Measurements from ENCODE around the gene ECE2. TPM values are rescaled to one million over a fixed set of nuclear protein-coding genes. Genes with fewer than 3 reads are reported as not detected.

The ECE2 gene
- total RNA-seq, 1 experiment from 2014 or later = 0.46 TPM

DNA sequence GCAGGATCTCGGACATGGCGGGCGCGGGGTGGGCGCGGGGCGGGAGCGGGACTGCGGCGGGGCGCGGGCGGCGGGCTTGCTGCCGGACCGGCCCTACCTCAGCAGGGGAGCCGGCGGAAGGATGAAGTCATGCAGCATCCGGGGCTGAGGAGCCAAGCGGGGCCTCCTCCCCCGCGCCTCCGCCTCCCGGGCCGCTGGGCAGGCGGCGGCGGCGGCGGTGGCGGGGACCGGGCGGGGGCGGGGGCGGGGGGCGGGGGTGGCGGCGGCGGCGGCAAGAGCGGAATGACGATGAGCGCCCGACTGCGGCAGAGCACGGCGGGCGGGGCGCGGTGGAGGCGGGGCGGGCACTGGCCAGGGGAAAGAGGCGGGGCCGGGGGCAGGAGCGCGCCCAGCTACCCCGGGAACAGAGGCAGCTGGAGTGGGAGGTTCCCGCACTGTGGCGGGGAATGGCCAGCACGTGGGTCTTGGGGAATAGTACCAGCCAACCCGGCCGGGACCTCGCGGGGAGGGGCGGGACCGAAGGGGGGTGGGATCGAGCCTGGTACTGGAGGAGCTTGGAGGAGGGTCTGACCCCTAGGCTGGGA, 14.5 kb upstream of the ECE2 start, which contains the start of gene CAMK2N2:
CAMK2N2 (minus strand) TSS at position 284 of the 584 bp plus-strand sequence; CDS start at position 16, 268 bp downstream.
- peak; percentile 85 for DNase-seq (ENCODE audit: low spot score)
- peak; percentile 83 for ATAC-seq
- peaks cover 3% of the 10 kb centered on the region; the same call in 1 of the 2 replicates for H3K36me3 Mint-ChIP-seq
- ChIA-PET POLR2A (interaction anchor here (0.6 to 1.7 kb wide), 3 partner anchors 20 to 377 kb away, joined by 3 to 6 read pairs (median 4); partner anchors contain the start of gene PARL), CTCF (interaction anchor here (0.6 to 4.4 kb wide), 14 partner anchors 10 to 357 kb away, joined by 3 to 28 read pairs (median 4); partner anchors contain the start of genes ABCC5 and EEF1AKMT4)
- H3K27ac Mint-ChIP-seq = peak within 1 kb of the TSS; percentile 12; the same call in 1 of the 2 replicates
- H3K9me3 Mint-ChIP-seq = no peaks in the 10 kb centered on the region
- H3K4me1 Mint-ChIP-seq = peaks cover 12% of the 10 kb centered on the region
- peaks cover 75% of the 10 kb centered on the region for H3K27me3 Mint-ChIP-seq (ENCODE audit: low read depth)
- peak; percentile 68 for TF ChIP-seq SP1 (CRISPR knock-in tag; conservative IDR thresholded peaks at IDR 0.05)
- 0 out of 2 replicates have a peak, but pooled peaks have one; percentile 24 for TF ChIP-seq FOXK1 (CRISPR knock-in tag; IDR thresholded peaks at IDR 0.05)
- no peak for TF ChIP-seq TEAD1 (CRISPR knock-in tag; IDR thresholded peaks at IDR 0.05)
- TF ChIP-seq, protein P1, sequence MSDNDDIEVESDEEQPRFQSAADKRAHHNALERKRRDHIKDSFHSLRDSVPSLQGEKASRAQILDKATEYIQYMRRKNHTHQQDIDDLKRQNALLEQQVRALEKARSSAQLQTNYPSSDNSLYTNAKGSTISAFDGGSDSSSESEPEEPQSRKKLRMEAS (CRISPR knock-in tag; IDR thresholded peaks at IDR 0.05) = no peak
- TF ChIP-seq, protein P2, sequence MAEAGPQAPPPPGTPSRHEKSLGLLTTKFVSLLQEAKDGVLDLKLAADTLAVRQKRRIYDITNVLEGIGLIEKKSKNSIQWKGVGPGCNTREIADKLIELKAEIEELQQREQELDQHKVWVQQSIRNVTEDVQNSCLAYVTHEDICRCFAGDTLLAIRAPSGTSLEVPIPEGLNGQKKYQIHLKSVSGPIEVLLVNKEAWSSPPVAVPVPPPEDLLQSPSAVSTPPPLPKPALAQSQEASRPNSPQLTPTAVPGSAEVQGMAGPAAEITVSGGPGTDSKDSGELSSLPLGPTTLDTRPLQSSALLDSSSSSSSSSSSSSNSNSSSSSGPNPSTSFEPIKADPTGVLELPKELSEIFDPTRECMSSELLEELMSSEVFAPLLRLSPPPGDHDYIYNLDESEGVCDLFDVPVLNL (CRISPR knock-in tag; IDR thresholded peaks at IDR 0.05; ENCODE audit: borderline replicate concordance, low read depth) = 0 out of 2 replicates have a peak, but pooled peaks have one; percentile 20
- TF ChIP-seq ZNF232 (CRISPR knock-in tag; IDR thresholded peaks at IDR 0.05) = peak; percentile 55; the same call in 1 of the 2 replicates
- TF ChIP-seq, protein P3, sequence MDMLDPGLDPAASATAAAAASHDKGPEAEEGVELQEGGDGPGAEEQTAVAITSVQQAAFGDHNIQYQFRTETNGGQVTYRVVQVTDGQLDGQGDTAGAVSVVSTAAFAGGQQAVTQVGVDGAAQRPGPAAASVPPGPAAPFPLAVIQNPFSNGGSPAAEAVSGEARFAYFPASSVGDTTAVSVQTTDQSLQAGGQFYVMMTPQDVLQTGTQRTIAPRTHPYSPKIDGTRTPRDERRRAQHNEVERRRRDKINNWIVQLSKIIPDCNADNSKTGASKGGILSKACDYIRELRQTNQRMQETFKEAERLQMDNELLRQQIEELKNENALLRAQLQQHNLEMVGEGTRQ (CRISPR knock-in tag; IDR thresholded peaks at IDR 0.05) = peak; percentile 55
- TF ChIP-seq CREB1 (CRISPR knock-in tag; IDR thresholded peaks at IDR 0.05) = no peak
- no peak for TF ChIP-seq IRF2 (CRISPR knock-in tag; IDR thresholded peaks at IDR 0.05; ENCODE audit: borderline replicate concordance, low read depth)
- TF ChIP-seq, protein P4, sequence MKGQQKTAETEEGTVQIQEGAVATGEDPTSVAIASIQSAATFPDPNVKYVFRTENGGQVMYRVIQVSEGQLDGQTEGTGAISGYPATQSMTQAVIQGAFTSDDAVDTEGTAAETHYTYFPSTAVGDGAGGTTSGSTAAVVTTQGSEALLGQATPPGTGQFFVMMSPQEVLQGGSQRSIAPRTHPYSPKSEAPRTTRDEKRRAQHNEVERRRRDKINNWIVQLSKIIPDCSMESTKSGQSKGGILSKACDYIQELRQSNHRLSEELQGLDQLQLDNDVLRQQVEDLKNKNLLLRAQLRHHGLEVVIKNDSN (CRISPR knock-in tag; IDR thresholded peaks at IDR 0.05) = peak; percentile 40; the same call in 1 of the 2 replicates
- TF ChIP-seq MYBL2 (CRISPR knock-in tag; IDR thresholded peaks at IDR 0.05) = no peak; the same call in 1 of the 2 replicates
- no peak for TF ChIP-seq ETV6 (CRISPR knock-in tag; IDR thresholded peaks at IDR 0.05)
- TF ChIP-seq TCF7 (CRISPR knock-in tag; IDR thresholded peaks at IDR 0.05; ENCODE audit: low read depth) = no peak
- H3K4me3 Mint-ChIP-seq = peak within 1 kb of the TSS; percentile 92

DNA sequence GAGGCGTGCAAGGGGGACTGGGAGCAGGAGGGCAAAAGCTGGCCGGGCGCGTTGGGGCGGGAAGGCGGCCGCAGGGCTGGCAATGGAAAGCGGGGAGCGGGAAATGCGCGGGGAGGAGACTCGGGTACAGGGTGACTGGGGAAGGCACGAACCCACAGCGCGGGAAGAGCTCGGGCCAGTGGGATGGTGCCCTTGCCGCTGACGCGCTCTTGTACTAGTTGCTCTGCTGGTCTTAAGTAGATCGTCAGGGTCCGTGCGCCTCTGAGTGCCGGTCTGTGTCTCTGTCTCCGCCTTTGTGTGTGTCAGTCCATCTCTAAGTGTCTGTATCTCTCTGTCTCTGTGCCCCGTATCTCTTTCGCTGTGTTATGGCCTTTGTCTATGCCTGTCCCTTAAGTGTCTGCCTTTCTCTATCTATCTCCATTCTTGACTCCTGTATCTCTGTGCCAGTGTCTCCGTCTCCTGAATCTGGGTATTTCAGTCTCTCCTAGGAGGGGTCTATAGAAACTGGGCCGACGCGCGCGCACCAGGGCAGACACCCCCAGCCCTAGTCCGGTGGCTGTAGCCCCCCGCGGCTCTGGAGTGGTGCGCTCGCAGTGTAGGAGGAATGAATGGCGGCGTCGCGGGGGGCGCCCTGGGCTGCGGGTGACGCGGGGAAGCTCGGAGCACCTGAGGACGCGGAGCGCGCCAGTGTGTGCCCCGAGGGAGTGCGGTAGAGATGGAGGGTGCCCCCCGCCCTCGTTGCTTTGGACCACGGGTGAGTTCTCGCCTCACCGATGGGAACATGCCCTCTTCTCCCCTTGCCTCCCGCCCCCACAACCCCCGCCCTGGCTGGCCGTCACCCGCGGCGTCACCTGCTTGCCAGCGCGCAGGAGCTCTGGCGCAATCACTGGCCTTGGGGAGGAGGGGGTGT, 13.7 kb upstream of the ECE2 start:
- peak; percentile 36 for DNase-seq (ENCODE audit: low spot score)
- Mint-ChIP-seq H3K27me3 (ENCODE audit: low read depth) (peaks cover 76% of the 10 kb centered on the region), H3K36me3 (peaks cover 3% of the 10 kb centered on the region; the same call in 1 of the 2 replicates), H3K27ac (peak overlapping the region; percentile 12; the same call in 1 of the 2 replicates), H3K4me1 (peaks cover 12% of the 10 kb centered on the region), H3K4me3 (peak overlapping the region; percentile 78), H3K9me3 (peaks cover 1% of the 10 kb centered on the region)
- ChIA-PET POLR2A (interaction anchor here (0.6 kb wide), 2 partner anchors 253 to 834 kb away, joined by 4 read pairs; no protein-coding TSS in a partner anchor), CTCF (interaction anchor here (0.7 to 4.4 kb wide), 15 partner anchors 9 to 358 kb away, joined by 3 to 28 read pairs (median 5); partner anchors contain the start of genes ABCC5, ABCF3 and EEF1AKMT4)
- TF ChIP-seq ZNF232 (CRISPR knock-in tag; IDR thresholded peaks at IDR 0.05) (peak; percentile 18; the same call in 1 of the 2 replicates), MYBL2 (CRISPR knock-in tag; IDR thresholded peaks at IDR 0.05) (no peak)
- TF ChIP-seq, protein P4 (CRISPR knock-in tag; IDR thresholded peaks at IDR 0.05) = 0 out of 2 replicates have a peak, but pooled peaks have one; percentile 20
- TF ChIP-seq, protein P5, sequence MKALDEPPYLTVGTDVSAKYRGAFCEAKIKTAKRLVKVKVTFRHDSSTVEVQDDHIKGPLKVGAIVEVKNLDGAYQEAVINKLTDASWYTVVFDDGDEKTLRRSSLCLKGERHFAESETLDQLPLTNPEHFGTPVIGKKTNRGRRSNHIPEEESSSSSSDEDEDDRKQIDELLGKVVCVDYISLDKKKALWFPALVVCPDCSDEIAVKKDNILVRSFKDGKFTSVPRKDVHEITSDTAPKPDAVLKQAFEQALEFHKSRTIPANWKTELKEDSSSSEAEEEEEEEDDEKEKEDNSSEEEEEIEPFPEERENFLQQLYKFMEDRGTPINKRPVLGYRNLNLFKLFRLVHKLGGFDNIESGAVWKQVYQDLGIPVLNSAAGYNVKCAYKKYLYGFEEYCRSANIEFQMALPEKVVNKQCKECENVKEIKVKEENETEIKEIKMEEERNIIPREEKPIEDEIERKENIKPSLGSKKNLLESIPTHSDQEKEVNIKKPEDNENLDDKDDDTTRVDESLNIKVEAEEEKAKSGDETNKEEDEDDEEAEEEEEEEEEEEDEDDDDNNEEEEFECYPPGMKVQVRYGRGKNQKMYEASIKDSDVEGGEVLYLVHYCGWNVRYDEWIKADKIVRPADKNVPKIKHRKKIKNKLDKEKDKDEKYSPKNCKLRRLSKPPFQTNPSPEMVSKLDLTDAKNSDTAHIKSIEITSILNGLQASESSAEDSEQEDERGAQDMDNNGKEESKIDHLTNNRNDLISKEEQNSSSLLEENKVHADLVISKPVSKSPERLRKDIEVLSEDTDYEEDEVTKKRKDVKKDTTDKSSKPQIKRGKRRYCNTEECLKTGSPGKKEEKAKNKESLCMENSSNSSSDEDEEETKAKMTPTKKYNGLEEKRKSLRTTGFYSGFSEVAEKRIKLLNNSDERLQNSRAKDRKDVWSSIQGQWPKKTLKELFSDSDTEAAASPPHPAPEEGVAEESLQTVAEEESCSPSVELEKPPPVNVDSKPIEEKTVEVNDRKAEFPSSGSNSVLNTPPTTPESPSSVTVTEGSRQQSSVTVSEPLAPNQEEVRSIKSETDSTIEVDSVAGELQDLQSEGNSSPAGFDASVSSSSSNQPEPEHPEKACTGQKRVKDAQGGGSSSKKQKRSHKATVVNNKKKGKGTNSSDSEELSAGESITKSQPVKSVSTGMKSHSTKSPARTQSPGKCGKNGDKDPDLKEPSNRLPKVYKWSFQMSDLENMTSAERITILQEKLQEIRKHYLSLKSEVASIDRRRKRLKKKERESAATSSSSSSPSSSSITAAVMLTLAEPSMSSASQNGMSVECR (CRISPR knock-in tag; IDR thresholded peaks at IDR 0.05; ENCODE audit: borderline replicate concordance) = 0 out of 2 replicates have a peak, but pooled peaks have one; percentile 54
- ATAC-seq = peak; percentile 25

All from WTC11 (cell line).